ENCODE measurements around the gene RNF207. TPM values are rescaled to one million over a fixed set of nuclear protein-coding genes. Genes with fewer than 3 reads are reported as not detected.

Gene RNF207
- total RNA-seq, 1 experiment from 2014 or later, result 9.2 TPM

DNA sequence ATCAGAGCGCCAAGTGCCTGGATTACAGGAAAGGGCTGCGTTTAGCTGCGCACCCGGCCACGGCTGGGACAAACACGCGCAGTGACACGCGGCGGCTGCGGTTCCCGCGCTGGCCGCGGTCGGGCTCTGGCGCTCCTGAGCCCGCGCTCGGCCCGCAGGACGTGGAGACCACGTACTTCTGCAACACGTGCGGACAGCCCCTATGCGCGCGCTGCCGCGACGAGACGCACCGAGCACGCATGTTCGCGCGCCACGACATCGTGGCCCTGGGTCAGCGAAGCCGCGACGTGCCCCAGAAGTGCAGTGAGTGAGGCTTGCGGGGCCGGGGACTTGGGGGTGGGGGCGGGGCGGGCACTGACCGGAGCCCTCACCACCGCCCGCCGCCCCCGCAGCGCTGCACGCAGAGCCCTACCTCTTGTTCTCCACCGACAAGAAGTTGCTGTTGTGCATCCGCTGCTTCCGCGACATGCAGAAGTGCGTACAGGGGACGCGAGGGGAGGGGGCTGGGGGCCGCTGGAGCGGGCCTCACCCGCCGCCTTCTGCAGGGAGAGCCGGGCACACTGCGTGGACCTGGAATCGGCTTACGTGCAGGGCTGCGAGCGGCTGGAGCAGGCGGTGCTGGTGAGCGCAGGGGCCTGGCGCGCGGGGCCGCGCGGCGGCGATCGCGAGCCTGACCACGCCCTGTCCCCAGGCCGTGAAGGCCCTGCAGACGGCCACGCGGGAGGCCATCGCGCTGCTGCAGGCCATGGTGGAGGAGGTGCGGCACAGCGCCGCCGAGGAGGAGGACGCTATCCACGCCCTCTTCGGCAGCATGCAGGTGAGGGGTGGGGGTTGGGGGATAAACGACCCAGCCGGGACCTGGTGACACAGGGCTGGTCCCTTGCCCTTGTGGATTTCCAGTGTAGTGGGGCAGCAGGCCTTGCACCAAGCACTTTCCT lies 3.1 kb downstream of the RNF207 start (continued):
- TF ChIP-seq, protein P1, sequence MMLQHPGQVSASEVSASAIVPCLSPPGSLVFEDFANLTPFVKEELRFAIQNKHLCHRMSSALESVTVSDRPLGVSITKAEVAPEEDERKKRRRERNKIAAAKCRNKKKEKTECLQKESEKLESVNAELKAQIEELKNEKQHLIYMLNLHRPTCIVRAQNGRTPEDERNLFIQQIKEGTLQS (CRISPR knock-in tag; conservative IDR thresholded peaks at IDR 0.05), result 0 out of 2 replicates have a peak, but pooled peaks have one; percentile 17
- TF ChIP-seq JUN (CRISPR knock-in tag; IDR thresholded peaks at IDR 0.05) (no peak; the same call in 1 of the 2 replicates), ZNF232 (CRISPR knock-in tag; IDR thresholded peaks at IDR 0.05) (no peak), OVOL2 (CRISPR knock-in tag; IDR thresholded peaks at IDR 0.05; ENCODE audit: borderline replicate concordance) (no peak), TEAD1 (CRISPR knock-in tag; IDR thresholded peaks at IDR 0.05) (no peak), ZNF396 (CRISPR knock-in tag; IDR thresholded peaks at IDR 0.05; ENCODE audit: borderline replicate concordance) (no peak), ZNF138 (CRISPR knock-in tag; conservative IDR thresholded peaks at IDR 0.05) (0 out of 2 replicates have a peak, but pooled peaks have one; percentile 18), CREB1 (CRISPR knock-in tag; IDR thresholded peaks at IDR 0.05) (peak; percentile 79; the same call in 1 of the 2 replicates), MYBL2 (CRISPR knock-in tag; IDR thresholded peaks at IDR 0.05) (no peak), CREM (CRISPR knock-in tag; IDR thresholded peaks at IDR 0.05) (no peak)
- TF ChIP-seq, protein P2, sequence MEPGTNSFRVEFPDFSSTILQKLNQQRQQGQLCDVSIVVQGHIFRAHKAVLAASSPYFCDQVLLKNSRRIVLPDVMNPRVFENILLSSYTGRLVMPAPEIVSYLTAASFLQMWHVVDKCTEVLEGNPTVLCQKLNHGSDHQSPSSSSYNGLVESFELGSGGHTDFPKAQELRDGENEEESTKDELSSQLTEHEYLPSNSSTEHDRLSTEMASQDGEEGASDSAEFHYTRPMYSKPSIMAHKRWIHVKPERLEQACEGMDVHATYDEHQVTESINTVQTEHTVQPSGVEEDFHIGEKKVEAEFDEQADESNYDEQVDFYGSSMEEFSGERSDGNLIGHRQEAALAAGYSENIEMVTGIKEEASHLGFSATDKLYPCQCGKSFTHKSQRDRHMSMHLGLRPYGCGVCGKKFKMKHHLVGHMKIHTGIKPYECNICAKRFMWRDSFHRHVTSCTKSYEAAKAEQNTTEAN (CRISPR knock-in tag; IDR thresholded peaks at IDR 0.05), result no peak
- TF ChIP-seq, protein P3, sequence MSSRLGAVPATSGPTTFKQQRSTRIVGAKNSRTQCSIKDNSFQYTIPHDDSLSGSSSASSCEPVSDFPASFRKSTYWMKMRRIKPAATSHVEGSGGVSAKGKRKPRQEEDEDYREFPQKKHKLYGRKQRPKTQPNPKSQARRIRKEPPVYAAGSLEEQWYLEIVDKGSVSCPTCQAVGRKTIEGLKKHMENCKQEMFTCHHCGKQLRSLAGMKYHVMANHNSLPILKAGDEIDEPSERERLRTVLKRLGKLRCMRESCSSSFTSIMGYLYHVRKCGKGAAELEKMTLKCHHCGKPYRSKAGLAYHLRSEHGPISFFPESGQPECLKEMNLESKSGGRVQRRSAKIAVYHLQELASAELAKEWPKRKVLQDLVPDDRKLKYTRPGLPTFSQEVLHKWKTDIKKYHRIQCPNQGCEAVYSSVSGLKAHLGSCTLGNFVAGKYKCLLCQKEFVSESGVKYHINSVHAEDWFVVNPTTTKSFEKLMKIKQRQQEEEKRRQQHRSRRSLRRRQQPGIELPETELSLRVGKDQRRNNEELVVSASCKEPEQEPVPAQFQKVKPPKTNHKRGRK (CRISPR knock-in tag; IDR thresholded peaks at IDR 0.05; ENCODE audit: borderline replicate concordance), result no peak
- TF ChIP-seq, protein P4, sequence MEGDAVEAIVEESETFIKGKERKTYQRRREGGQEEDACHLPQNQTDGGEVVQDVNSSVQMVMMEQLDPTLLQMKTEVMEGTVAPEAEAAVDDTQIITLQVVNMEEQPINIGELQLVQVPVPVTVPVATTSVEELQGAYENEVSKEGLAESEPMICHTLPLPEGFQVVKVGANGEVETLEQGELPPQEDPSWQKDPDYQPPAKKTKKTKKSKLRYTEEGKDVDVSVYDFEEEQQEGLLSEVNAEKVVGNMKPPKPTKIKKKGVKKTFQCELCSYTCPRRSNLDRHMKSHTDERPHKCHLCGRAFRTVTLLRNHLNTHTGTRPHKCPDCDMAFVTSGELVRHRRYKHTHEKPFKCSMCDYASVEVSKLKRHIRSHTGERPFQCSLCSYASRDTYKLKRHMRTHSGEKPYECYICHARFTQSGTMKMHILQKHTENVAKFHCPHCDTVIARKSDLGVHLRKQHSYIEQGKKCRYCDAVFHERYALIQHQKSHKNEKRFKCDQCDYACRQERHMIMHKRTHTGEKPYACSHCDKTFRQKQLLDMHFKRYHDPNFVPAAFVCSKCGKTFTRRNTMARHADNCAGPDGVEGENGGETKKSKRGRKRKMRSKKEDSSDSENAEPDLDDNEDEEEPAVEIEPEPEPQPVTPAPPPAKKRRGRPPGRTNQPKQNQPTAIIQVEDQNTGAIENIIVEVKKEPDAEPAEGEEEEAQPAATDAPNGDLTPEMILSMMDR (IDR thresholded peaks at IDR 0.05), result peak; percentile 47; the same call in 1 of the 2 replicates
- TF ChIP-seq, protein P5, sequence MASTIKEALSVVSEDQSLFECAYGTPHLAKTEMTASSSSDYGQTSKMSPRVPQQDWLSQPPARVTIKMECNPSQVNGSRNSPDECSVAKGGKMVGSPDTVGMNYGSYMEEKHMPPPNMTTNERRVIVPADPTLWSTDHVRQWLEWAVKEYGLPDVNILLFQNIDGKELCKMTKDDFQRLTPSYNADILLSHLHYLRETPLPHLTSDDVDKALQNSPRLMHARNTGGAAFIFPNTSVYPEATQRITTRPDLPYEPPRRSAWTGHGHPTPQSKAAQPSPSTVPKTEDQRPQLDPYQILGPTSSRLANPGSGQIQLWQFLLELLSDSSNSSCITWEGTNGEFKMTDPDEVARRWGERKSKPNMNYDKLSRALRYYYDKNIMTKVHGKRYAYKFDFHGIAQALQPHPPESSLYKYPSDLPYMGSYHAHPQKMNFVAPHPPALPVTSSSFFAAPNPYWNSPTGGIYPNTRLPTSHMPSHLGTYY (CRISPR knock-in tag; IDR thresholded peaks at IDR 0.05), result no peak

DNA sequence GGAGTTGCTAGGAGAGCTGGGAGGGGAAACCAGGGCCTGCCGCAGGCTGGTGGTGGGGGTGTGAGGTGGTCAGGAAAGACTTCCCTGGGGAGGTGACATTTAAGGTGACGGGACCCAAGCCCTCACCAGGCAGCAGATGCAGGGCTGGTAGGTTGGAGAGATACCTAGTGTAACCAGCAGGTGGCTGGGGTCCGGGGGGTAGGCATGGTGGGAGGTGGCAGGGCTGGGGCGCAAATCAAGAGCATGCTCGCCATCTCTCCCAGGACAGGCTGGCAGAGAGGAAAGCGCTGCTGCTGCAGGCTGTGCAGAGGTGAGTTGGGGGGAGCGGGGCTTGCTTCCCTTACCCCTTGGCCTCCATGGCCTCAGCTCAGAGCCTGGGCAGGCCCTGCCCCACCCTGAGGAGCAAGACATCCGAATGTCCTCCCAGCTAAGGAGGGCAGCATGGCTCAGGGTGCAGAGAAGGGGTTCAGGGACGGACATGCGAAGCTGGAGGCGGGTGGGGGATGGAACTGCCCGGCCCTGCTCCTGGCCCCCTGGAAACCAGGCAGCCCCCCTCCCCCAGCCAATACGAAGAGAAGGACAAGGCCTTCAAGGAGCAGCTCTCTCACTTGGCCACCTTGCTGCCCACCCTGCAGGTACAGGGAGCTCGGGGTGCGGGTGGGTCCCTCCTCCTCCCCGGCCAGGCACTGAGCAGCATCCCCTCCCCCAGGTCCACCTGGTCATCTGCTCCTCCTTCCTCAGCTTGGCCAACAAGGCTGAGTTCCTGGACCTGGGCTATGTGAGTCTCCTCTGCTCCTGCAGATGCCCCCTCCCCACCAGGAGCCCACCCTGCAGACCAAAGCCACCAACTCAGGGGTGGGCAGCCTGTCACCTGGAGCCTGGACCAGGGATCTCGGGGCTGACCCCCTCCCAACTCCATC lies 4.0 kb downstream of the RNF207 start:
- ChIA-PET POLR2A (interaction anchor here (1.4 kb wide), 1 partner anchor 25 kb away, joined by 4 read pairs; the partner anchor contains the start of gene ICMT), CTCF (interaction anchor here (0.9 to 10.3 kb wide), 6 partner anchors 9 to 176 kb away, joined by 3 to 489 read pairs (median 4); partner anchors contain the start of genes HES3, ICMT and RPL22)
- no peaks in the 10 kb centered on the region for H3K36me3 Mint-ChIP-seq
- H3K4me3 Mint-ChIP-seq, result peak overlapping the region; percentile 62
- peaks cover 19% of the 10 kb centered on the region for H3K4me1 Mint-ChIP-seq
- H3K27me3 Mint-ChIP-seq (ENCODE audit: low read depth), result peaks cover 29% of the 10 kb centered on the region
- DNase-seq (ENCODE audit: low spot score) (peak; percentile 52), ATAC-seq (peak; percentile 5)
- no peaks in the 10 kb centered on the region for H3K9me3 Mint-ChIP-seq
- TF ChIP-seq, protein P6, sequence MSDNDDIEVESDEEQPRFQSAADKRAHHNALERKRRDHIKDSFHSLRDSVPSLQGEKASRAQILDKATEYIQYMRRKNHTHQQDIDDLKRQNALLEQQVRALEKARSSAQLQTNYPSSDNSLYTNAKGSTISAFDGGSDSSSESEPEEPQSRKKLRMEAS (CRISPR knock-in tag; IDR thresholded peaks at IDR 0.05), result no peak
- no peak for TF ChIP-seq TCF7 (CRISPR knock-in tag; IDR thresholded peaks at IDR 0.05; ENCODE audit: low read depth)
- no peak overlapping the region for H3K27ac Mint-ChIP-seq

Measured in WTC11 (cell line).